ENCODE data around the gene SEBOX.
"Not testable (repeated sequence)": the region's sequence is repeated elsewhere in the genome, so short reads cannot be mapped to it uniquely, and the experiment has no call there.

Gene SEBOX

DNA sequence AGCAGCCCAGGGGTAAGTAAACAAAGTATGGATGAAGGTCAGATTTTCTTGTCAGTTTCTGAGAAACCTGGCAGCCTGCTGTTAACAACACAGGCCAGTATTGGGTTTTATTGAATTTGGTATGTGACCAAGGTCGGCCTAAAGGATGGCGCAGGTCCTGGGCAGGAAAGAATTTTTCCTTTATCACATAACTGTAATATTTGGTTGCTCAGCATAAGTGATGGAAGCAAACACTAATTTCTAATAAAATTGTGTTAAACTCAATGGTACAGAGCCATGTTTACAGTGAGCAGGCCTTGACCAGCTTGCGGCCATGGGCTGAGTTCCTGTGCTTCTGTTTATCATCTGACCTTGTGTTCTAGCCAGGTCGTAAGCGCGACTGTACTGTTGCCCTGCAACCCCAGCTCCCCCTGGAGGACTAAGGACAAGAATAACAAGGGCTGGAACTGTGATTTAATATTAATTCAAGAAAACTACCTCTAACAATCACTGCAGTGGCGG lies 18.2 kb downstream of the SEBOX start:
- H3K9ac ChIP-seq (ENCODE audit: low read length in 2 of 2), result no peak overlapping the region
- H3K9me3 ChIP-seq (ENCODE audit: control insufficient read depth in 2 of 2, low read length in 2 of 2), result no peaks in the 10 kb centered on the region
- H3K36me3 ChIP-seq (ENCODE audit: control insufficient read depth in 2 of 2, insufficient read depth in 2 of 2, low read length in 2 of 2), result peaks cover 69 to 88% of the 10 kb centered on the region in 2 donors
- H3K4me3 ChIP-seq (ENCODE audit: low read length in 2 of 2), result no peak overlapping the region
- H3K27me3 ChIP-seq (ENCODE audit: control insufficient read depth in 1 of 2, insufficient read depth in 2 of 2, low read length in 2 of 2), result no peaks in the 10 kb centered on the region
- H3K27ac ChIP-seq (ENCODE audit: low read length), result no peak overlapping the region
- H3K4me1 ChIP-seq (ENCODE audit: control insufficient read depth, insufficient read depth, low read length), result peaks cover 3% of the 10 kb centered on the region

DNA sequence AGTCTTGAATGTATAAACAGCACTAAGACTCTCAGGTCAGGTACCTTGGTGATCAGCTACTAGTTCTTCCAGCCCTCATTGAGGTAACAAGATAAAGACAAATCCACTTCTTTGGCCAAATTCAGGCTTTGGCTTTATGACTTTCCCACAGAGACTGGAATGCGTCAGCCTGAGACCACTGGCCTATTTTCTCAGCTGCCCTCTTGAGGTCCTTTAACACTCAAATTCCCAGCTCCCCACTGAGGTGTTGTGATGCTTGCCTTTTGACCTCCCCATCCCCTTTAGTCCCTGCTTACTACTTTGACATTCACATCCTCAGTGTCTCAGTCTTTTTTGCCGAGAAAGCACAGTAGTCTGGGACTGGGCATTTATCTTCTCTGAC lies 18.8 kb downstream of the SEBOX start:
- Histone ChIP-seq H3K4me3 (ENCODE audit: low read length in 2 of 2) (no peak overlapping the region), H3K9me3 (ENCODE audit: control insufficient read depth in 2 of 2, low read length in 2 of 2) (no peaks in the 10 kb centered on the region), H3K36me3 (ENCODE audit: control insufficient read depth in 2 of 2, insufficient read depth in 2 of 2, low read length in 2 of 2) (peaks cover 69 to 88% of the 10 kb centered on the region in 2 donors), H3K4me1 (ENCODE audit: control insufficient read depth, insufficient read depth, low read length) (peaks cover 3% of the 10 kb centered on the region), H3K27ac (ENCODE audit: low read length) (no peak overlapping the region), H3K9ac (ENCODE audit: low read length in 2 of 2) (no peak overlapping the region), H3K27me3 (ENCODE audit: control insufficient read depth in 1 of 2, insufficient read depth in 2 of 2, low read length in 2 of 2) (no peaks in the 10 kb centered on the region)

DNA sequence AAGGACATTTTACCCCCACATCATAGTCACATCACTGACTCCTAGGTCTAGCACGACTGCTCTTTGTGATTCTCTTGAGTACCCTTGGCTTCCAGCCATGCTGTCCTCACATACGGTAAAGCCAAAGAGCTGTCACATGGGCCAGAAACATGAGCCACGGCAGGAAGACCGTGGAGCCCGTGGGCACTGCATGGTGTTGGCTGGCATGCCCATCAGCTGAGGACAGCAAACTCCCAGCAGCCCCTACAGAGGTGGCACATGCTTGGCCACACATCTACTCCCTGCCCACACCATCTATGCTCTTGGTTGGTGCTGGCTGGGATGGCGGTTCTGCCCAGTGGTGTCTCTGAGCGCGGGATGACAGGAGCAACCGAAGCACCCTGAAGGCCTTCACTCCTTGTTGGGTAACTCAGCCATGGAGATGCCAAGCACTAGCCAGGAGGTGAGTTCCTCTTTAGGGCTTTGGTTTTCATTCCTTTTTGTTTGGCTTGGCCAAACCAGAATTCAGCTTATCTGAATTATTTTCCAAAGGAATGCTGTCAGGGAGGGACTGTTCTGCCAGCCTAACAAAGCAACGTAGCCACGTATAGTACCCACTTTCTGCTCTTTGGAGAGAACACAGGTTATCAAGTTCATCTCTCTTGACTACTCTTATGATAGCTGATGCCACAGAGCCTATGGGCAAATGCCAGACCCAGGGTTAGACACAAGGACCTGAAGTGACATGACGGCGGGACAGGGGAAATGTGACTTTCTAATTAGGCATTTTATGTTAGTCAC lies 19.4 kb downstream of the SEBOX start:
- H3K4me3 ChIP-seq (ENCODE audit: low read length in 2 of 2), result no peak overlapping the region
- peaks cover 3% of the 10 kb centered on the region for H3K4me1 ChIP-seq (ENCODE audit: control insufficient read depth, insufficient read depth, low read length)
- H3K27ac ChIP-seq (ENCODE audit: low read length), result no peak overlapping the region
- peaks cover 65 to 87% of the 10 kb centered on the region in 2 donors for H3K36me3 ChIP-seq (ENCODE audit: control insufficient read depth in 2 of 2, insufficient read depth in 2 of 2, low read length in 2 of 2)
- H3K27me3 ChIP-seq (ENCODE audit: control insufficient read depth in 1 of 2, insufficient read depth in 2 of 2, low read length in 2 of 2), result no peaks in the 10 kb centered on the region
- H3K9me3 ChIP-seq (ENCODE audit: control insufficient read depth in 2 of 2, low read length in 2 of 2), result no peaks in the 10 kb centered on the region
- no peak overlapping the region for H3K9ac ChIP-seq (ENCODE audit: low read length in 2 of 2)

DNA sequence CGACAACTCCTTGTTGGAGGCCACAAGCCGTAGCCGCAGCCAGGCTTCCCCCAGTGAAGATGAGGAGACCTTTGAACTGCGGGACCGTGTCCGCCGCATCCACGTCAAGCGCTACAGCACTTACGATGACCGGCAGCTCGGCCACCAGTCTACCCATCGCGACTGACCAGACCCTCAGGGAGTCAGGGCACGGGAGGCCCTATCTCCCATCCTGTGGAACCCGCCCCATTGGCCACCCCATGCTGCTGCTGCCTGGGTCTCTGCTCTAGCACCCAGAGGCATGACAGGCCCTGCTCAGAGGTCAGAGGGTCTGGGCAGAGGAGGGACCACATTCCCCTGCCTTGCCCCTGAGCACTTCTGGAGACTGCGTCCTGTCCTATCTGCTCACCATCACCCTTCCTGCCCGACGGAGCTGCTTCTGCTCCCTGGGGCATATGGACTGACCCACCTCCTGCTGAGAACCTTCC lies 20.5 kb downstream of the SEBOX start:
- Histone ChIP-seq H3K4me1 (ENCODE audit: control insufficient read depth, insufficient read depth, low read length) (peaks cover 3% of the 10 kb centered on the region), H3K27ac (ENCODE audit: low read length) (no peak overlapping the region), H3K4me3 (ENCODE audit: low read length in 2 of 2) (no peak overlapping the region), H3K36me3 (ENCODE audit: control insufficient read depth in 2 of 2, insufficient read depth in 2 of 2, low read length in 2 of 2) (peaks cover 59 to 81% of the 10 kb centered on the region in 2 donors), H3K27me3 (ENCODE audit: control insufficient read depth in 1 of 2, insufficient read depth in 2 of 2, low read length in 2 of 2) (no peaks in the 10 kb centered on the region), H3K9ac (ENCODE audit: low read length in 2 of 2) (no peak overlapping the region), H3K9me3 (ENCODE audit: control insufficient read depth in 2 of 2, low read length in 2 of 2) (no peaks in the 10 kb centered on the region)

DNA sequence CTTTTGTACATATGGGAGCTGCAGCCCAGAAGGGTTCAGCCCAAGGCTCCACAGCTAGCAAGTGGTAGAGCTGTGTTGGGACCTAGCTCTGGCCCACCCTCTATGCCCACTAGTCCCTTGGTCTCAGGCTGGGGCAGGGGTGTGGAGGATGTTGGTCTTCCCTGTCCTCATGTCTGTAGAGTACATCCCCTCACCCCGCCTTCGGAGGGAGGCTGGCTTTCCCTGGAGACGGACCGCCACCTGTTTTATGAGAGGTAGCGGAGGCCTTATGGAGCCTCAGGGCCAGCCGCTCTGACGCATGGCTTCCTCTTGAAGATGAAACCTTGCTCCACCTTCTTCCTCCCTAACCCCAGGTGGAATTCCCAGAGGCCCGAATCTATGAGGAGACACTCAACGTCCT lies 21.0 kb downstream of the SEBOX start:
- no peak overlapping the region for H3K4me3 ChIP-seq (ENCODE audit: low read length in 2 of 2)
- no peaks in the 10 kb centered on the region for H3K27me3 ChIP-seq (ENCODE audit: control insufficient read depth in 1 of 2, insufficient read depth in 2 of 2, low read length in 2 of 2)
- H3K9ac ChIP-seq (ENCODE audit: low read length in 2 of 2), result no peak overlapping the region
- no peaks in the 10 kb centered on the region for H3K9me3 ChIP-seq (ENCODE audit: control insufficient read depth in 2 of 2, low read length in 2 of 2)
- H3K27ac ChIP-seq (ENCODE audit: low read length), result no peak overlapping the region
- peaks cover 3% of the 10 kb centered on the region for H3K4me1 ChIP-seq (ENCODE audit: control insufficient read depth, insufficient read depth, low read length)
- H3K36me3 ChIP-seq (ENCODE audit: control insufficient read depth in 2 of 2, insufficient read depth in 2 of 2, low read length in 2 of 2), result peaks cover 57 to 78% of the 10 kb centered on the region in 2 donors

DNA sequence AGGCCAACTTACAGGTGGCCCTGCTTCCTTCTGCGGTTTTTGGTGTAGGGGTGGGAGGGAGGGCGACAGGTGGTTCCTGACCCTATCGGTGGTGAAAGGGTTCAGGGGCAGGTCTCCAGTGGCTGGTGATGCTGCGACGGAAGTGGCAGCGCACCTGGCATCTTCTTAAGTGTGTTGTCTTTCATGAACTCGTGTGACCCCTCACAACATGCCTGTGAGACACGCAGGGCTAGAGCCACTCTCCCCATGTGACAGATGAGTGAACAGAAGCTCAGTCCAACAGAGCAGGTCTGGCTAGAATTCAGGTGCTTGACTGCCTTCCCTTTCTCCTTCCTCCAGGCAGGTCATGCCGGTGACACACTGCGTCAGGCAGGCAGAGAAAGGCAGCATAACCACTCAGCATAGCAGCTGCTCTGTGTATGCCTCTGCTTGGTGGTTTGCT lies 21.5 kb downstream of the SEBOX start:
- H3K27me3 ChIP-seq (ENCODE audit: control insufficient read depth in 1 of 2, insufficient read depth in 2 of 2, low read length in 2 of 2), result no peaks in the 10 kb centered on the region
- H3K9ac ChIP-seq (ENCODE audit: low read length in 2 of 2), result no peak overlapping the region
- no peak overlapping the region for H3K4me3 ChIP-seq (ENCODE audit: low read length in 2 of 2)
- peaks cover 3% of the 10 kb centered on the region for H3K4me1 ChIP-seq (ENCODE audit: control insufficient read depth, insufficient read depth, low read length)
- H3K36me3 ChIP-seq (ENCODE audit: control insufficient read depth in 2 of 2, insufficient read depth in 2 of 2, low read length in 2 of 2), result peaks cover 52 to 73% of the 10 kb centered on the region in 2 donors
- no peak overlapping the region for H3K27ac ChIP-seq (ENCODE audit: low read length)
- no peaks in the 10 kb centered on the region for H3K9me3 ChIP-seq (ENCODE audit: control insufficient read depth in 2 of 2, low read length in 2 of 2)

DNA sequence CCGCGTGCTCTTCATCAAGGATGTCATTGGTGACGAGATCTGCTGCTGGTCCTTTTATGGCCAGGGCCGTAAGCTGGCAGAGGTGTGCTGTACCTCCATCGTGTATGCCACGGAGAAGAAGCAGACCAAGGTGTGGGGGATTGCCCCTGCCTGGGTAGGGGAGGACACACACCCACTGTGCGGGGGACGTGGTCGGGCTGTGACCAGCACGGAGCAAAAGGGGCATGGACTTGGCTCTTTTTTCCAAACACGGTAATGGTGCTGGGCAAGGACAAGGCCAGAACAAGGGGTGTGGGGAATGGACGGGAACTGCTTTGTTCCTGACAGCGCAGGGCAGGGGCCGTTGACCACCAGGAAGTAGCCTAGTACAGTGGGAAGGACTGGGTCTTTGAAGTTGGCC lies 22.7 kb downstream of the SEBOX start:
- Histone ChIP-seq H3K4me1 (ENCODE audit: control insufficient read depth, insufficient read depth, low read length) (peaks cover 3% of the 10 kb centered on the region), H3K27me3 (ENCODE audit: control insufficient read depth in 1 of 2, insufficient read depth in 2 of 2, low read length in 2 of 2) (no peaks in the 10 kb centered on the region), H3K9me3 (ENCODE audit: control insufficient read depth in 2 of 2, low read length in 2 of 2) (no peaks in the 10 kb centered on the region), H3K27ac (ENCODE audit: low read length) (no peak overlapping the region), H3K9ac (ENCODE audit: low read length in 2 of 2) (no peak overlapping the region), H3K4me3 (ENCODE audit: low read length in 2 of 2) (no peak overlapping the region), H3K36me3 (ENCODE audit: control insufficient read depth in 2 of 2, insufficient read depth in 2 of 2, low read length in 2 of 2) (peaks cover 44 to 65% of the 10 kb centered on the region in 2 donors)

DNA sequence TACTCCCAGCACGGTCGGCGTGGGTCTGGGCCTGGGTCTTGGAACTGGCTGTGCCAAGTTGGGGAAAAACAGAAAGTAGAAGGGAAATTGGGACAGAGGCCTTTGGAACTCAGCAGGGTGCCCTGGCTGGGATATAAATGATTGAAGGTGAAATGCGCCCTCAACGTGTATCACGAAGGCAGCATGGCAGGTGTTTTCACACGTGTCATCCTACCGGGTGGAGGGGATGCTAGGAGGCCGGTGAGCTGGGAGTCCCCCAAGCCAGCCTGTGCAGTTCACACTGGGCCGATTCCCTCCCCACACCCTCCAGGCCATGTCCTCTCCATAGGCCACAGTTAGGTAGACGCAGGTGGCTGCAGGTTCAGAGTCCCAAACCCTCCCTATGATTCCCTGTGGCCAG lies 23.5 kb downstream of the SEBOX start:
- Histone ChIP-seq H3K4me3 (ENCODE audit: low read length in 2 of 2) (no peak overlapping the region), H3K27ac (ENCODE audit: low read length) (no peak overlapping the region)

DNA sequence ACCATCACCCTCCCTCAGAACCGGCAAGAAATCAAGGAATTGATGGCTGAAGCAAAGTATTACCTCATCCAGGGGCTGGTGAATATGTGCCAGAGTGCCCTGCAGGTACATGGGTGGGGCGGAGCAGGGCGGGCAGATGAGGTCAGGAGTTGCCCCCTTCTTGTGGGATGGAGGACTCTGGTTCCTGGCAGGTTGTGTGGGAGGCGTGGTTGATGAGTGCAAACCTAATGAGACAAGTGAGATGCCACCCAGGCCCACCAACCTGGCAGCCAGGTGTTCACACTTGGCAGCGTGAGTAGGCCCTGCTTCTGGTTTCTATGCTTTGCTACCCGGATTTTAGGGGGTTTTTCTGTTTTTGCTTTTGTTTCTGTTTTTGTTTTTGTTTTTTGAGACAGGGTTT lies 24.6 kb downstream of the SEBOX start:
- Histone ChIP-seq H3K9ac (ENCODE audit: low read length in 2 of 2) (no peak overlapping the region), H3K9me3 (ENCODE audit: control insufficient read depth in 2 of 2, low read length in 2 of 2) (no peaks in the 10 kb centered on the region), H3K27me3 (ENCODE audit: control insufficient read depth in 1 of 2, insufficient read depth in 2 of 2, low read length in 2 of 2) (no peaks in the 10 kb centered on the region), H3K36me3 (ENCODE audit: control insufficient read depth in 2 of 2, insufficient read depth in 2 of 2, low read length in 2 of 2) (peaks cover 30 to 46% of the 10 kb centered on the region in 2 donors), H3K4me3 (ENCODE audit: low read length in 2 of 2) (no peak overlapping the region), H3K27ac (ENCODE audit: low read length) (no peak overlapping the region), H3K4me1 (ENCODE audit: control insufficient read depth, insufficient read depth, low read length) (peaks cover 12% of the 10 kb centered on the region)

More for the DNA sequence above, 23.5 kb downstream of the SEBOX start:
- no peaks in the 10 kb centered on the region for H3K27me3 ChIP-seq (ENCODE audit: control insufficient read depth in 1 of 2, insufficient read depth in 2 of 2, low read length in 2 of 2)
- no peaks in the 10 kb centered on the region for H3K9me3 ChIP-seq (ENCODE audit: control insufficient read depth in 2 of 2, low read length in 2 of 2)
- peaks cover 36 to 57% of the 10 kb centered on the region in 2 donors for H3K36me3 ChIP-seq (ENCODE audit: control insufficient read depth in 2 of 2, insufficient read depth in 2 of 2, low read length in 2 of 2)
- peaks cover 4% of the 10 kb centered on the region for H3K4me1 ChIP-seq (ENCODE audit: control insufficient read depth, insufficient read depth, low read length)
- no peak overlapping the region for H3K9ac ChIP-seq (ENCODE audit: low read length in 2 of 2)

DNA sequence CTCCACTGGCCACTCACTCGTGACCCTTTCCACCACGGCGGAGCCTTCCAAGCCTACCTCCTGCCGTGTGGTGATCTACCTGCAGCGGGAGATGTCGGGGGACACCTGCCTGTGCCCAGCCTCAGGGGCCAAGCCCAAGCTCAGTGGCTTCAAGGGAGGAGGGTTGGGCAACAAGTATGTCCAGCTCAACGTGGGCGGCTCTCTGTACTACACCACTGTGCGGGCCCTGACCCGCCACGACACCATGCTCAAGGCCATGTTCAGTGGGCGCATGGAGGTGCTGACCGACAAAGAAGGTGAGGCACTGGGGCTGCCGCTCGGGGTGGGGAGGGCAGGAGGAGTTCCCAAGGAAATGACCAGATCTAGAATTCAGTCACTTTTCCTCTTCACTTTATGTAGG lies 25.6 kb downstream of the SEBOX start:
- Histone ChIP-seq H3K4me1 (ENCODE audit: control insufficient read depth, insufficient read depth, low read length) (peaks cover 19% of the 10 kb centered on the region), H3K9me3 (ENCODE audit: control insufficient read depth in 2 of 2, low read length in 2 of 2) (no peaks in the 10 kb centered on the region), H3K9ac (ENCODE audit: low read length in 2 of 2) (no peak overlapping the region), H3K27ac (ENCODE audit: low read length) (no peak overlapping the region), H3K4me3 (ENCODE audit: low read length in 2 of 2) (no peak overlapping the region), H3K27me3 (ENCODE audit: control insufficient read depth in 1 of 2, insufficient read depth in 2 of 2, low read length in 2 of 2) (no peaks in the 10 kb centered on the region), H3K36me3 (ENCODE audit: control insufficient read depth in 2 of 2, insufficient read depth in 2 of 2, low read length in 2 of 2) (peaks cover 26 to 39% of the 10 kb centered on the region in 2 donors)

DNA sequence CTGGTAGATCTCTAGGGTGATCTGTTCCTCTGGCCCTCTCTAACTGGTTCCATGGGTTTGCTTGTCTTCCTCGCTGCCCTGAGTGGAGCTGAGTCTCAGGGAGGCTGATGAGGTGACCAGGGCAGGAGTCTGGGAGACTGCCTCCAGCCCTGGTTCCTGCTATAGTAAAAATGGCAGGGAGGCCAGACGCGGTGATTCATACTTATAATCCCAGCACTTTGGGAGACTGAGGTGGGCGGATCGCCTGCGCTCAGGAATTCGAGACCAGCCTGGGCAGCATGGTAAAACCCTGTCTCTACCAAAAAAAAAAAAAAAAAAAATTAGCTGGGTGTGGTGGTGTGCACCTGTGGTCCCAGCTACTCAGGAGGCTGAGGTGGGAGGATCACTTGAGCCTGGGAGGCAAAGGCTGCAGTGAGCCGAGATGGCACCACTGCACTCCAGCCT lies 26.2 kb downstream of the SEBOX start:
- H3K4me3 ChIP-seq (ENCODE audit: low read length in 2 of 2); H3K27ac ChIP-seq (ENCODE audit: low read length); H3K9ac ChIP-seq (ENCODE audit: low read length in 2 of 2); H3K9me3 ChIP-seq (ENCODE audit: control insufficient read depth in 2 of 2, low read length in 2 of 2); H3K27me3 ChIP-seq (ENCODE audit: control insufficient read depth in 1 of 2, insufficient read depth in 2 of 2, low read length in 2 of 2): not testable (repeated sequence)
- Histone ChIP-seq H3K36me3 (ENCODE audit: control insufficient read depth in 2 of 2, insufficient read depth in 2 of 2, low read length in 2 of 2) (peaks cover 22 to 34% of the 10 kb centered on the region in 2 donors), H3K4me1 (ENCODE audit: control insufficient read depth, insufficient read depth, low read length) (peaks cover 25% of the 10 kb centered on the region)
